Stimulated activated CD4-positive, alpha-beta T cell treated with anti-CD3 and anti-CD28 coated beads, Interleukin-2, amount 100 ng/mL, for 24 hours (primary cell): Measurements from ENCODE around the gene HSPA12B.
A peak's percentile ranks its signal among the peaks of the same experiment; 100 is the strongest.

Experiments used
- DNase-seq, 2 donors: peaks; one replicate each; pipeline ENCODE4 v3.0.0-alpha.2; 2020

The HSPA12B gene

GRCh38 chr20:3705970-3706739, 26.3 kb upstream of the HSPA12B start:
- DNase-seq = no peak

GRCh38 chr20:3706774-3707507, 25.5 kb upstream of the HSPA12B start:
- no peak for DNase-seq

- DNase-seq = no peak
These were observed 25.0 kb upstream of the HSPA12B start for GRCh38 chr20:3707508-3707899.

- DNase-seq = no peak
These were observed 22.4 kb upstream of the HSPA12B start for GRCh38 chr20:3710011-3710466.

GRCh38 chr20:3710703-3711483, 21.6 kb upstream of the HSPA12B start:
- peak; percentile 85 to 87 for DNase-seq

- no peak for DNase-seq
These were observed 21.0 kb upstream of the HSPA12B start for GRCh38 chr20:3711484-3711941.

- DNase-seq = no peak
These were observed 20.1 kb upstream of the HSPA12B start, which contains the start of gene SIGLEC1 for GRCh38 chr20:3712279-3712873. Gene SIGLEC1 (minus strand): TSS chr20:3712600. CDS start chr20:3707128, 5,472 bp downstream.

- no peak for DNase-seq
These were observed 18.4 kb upstream of the HSPA12B start for GRCh38 chr20:3714092-3714491.

- DNase-seq = peak; percentile 31 to 32
These were observed 16.2 kb upstream of the HSPA12B start for GRCh38 chr20:3716195-3716834.

- no peak for DNase-seq
These were observed 13.4 kb upstream of the HSPA12B start for GRCh38 chr20:3719046-3719445.

- DNase-seq = no peak
These were observed 12.4 kb upstream of the HSPA12B start for GRCh38 chr20:3720068-3720467.

- no peak for DNase-seq
These were observed 11.9 kb upstream of the HSPA12B start for GRCh38 chr20:3720626-3721025.

GRCh38 chr20:3721912-3722311, 10.6 kb upstream of the HSPA12B start:
- DNase-seq = no peak

GRCh38 chr20:3723284-3723683, 9.2 kb upstream of the HSPA12B start:
- no peak for DNase-seq

GRCh38 chr20:3724356-3724755, 8.1 kb upstream of the HSPA12B start:
- DNase-seq = no peak

- no peak for DNase-seq
These were observed 5.0 kb upstream of the HSPA12B start for GRCh38 chr20:3727401-3728021.

GRCh38 chr20:3728354-3728753, 4.1 kb upstream of the HSPA12B start:
- no peak for DNase-seq

- no peak for DNase-seq
These were observed 3.6 kb upstream of the HSPA12B start for GRCh38 chr20:3728876-3729275.

GRCh38 chr20:3729378-3729777, 3.1 kb upstream of the HSPA12B start:
- DNase-seq = no peak

- DNase-seq = no peak
These were observed 2.5 kb upstream of the HSPA12B start for GRCh38 chr20:3729811-3730540.
